ENCODE data around the gene ESRRG. TPM values are rescaled to one million over a fixed set of nuclear protein-coding genes. Genes with fewer than 3 reads are reported as not detected.

The ESRRG gene
- total and polyA plus RNA-seq, 5 donors = 10.1 to 50.4 (median 38.6) TPM

DNA sequence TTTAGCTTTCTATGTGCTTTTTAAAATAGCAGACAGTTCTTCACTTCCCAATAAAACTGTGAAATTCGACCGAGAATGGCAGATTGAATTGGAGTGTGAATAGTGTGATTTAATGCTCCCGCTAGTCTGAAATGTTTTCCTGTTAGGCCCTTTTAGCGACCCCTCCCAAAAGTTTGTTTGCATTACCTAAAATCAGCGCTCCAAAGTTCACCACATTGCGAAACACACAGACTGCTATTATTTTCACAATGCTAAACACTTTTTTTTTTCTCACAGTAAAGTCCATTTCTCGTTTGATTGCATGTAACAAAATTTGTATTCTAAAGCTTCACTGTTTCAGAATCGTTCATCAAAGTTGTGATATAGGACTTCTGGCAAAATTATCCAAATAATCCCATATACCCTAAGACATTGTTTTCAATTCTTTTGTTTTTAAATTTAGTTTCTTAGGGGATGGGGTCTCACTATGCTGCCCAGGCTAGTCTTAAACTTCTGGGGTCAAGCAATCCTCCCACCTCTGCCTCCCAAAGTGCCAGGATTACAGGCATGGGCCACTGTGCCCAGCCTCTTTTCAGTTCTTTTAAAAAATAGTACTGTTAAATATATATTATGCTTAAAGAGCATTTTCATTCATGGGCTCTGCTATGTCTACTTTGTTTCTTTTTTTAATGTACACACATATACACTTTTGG lies 223.5 kb downstream of the ESRRG start:
- DNase-seq (no peak), ATAC-seq (no peak)
- WGBS = 82% methylated on average over 8 of the region's 8 CpGs
- Histone ChIP-seq H3K4me1 (ENCODE audit: control insufficient read depth, insufficient read depth, low read length) (peaks cover 3% of the 10 kb centered on the region), H3K9me3 (ENCODE audit: control insufficient read depth, low read length) (no peaks in the 10 kb centered on the region), H3K4me3 (ENCODE audit: low read length) (no peak overlapping the region), H3K27me3 (ENCODE audit: control insufficient read depth, insufficient read depth) (no peaks in the 10 kb centered on the region), H3K27ac (ENCODE audit: low read length) (no peak overlapping the region)
- intact Hi-C loops (cut with DNase I) = no loop called here

DNA sequence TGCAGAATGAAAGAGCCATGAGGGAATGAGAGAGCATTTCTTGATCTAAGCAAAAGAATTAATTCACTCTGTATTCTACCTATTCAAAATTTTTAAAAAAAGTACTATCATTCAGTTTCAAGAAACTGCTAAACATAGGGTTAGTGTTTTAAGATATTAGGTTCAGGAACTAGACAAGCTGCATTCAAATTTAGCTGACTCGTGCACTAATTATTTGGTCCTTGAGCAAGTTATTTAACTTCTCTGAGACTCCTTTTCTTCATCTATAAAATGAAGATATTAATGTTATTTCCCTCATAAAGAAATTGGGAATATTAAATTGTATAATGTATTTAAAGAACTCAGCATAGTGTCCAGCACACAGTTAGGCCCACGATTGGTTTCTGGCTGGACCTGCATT lies 225.0 kb downstream of the ESRRG start:
- ATAC-seq (no peak), DNase-seq (no peak)
- no peaks in the 10 kb centered on the region for H3K27me3 ChIP-seq (ENCODE audit: control insufficient read depth, insufficient read depth)
- no peaks in the 10 kb centered on the region for H3K9me3 ChIP-seq (ENCODE audit: control insufficient read depth, low read length)
- peaks cover 3% of the 10 kb centered on the region for H3K4me1 ChIP-seq (ENCODE audit: control insufficient read depth, insufficient read depth, low read length)
- 80% methylated on average over 2 of the region's 2 CpGs for WGBS
- no peak overlapping the region for H3K27ac ChIP-seq (ENCODE audit: low read length)
- intact Hi-C loops (cut with DNase I) = no loop called here
- no peak overlapping the region for H3K4me3 ChIP-seq (ENCODE audit: low read length)

DNA sequence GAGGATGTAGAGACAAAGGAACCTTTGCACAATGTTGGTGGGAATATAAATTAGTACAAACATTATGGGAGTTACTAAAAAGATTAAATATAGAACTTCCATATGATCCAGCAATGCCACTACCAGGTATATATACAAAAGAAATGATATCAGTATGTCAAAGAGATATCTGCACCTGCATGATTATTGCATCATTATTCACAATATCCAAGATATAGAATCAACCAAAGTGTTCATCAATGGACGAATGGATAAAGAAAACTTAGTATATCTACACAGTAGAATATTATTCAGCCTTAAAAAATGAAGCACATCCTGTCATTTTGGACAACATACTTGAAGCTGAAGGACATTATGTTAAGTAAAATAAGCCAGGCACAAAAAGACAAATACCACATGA lies 238.2 kb downstream of the ESRRG start:
- DNase-seq (no peak), ATAC-seq (no peak)
- intact Hi-C loops (cut with DNase I) = no loop called here
- H3K27me3 ChIP-seq (ENCODE audit: control insufficient read depth, insufficient read depth) = no peaks in the 10 kb centered on the region
- no peaks in the 10 kb centered on the region for H3K9me3 ChIP-seq (ENCODE audit: control insufficient read depth, low read length)
- no peaks in the 10 kb centered on the region for H3K4me1 ChIP-seq (ENCODE audit: control insufficient read depth, insufficient read depth, low read length)
- no peak overlapping the region for H3K4me3 ChIP-seq (ENCODE audit: low read length)
- no peak overlapping the region for H3K27ac ChIP-seq (ENCODE audit: low read length)
- WGBS = 59% methylated on average over 1 of the region's 1 CpG

DNA sequence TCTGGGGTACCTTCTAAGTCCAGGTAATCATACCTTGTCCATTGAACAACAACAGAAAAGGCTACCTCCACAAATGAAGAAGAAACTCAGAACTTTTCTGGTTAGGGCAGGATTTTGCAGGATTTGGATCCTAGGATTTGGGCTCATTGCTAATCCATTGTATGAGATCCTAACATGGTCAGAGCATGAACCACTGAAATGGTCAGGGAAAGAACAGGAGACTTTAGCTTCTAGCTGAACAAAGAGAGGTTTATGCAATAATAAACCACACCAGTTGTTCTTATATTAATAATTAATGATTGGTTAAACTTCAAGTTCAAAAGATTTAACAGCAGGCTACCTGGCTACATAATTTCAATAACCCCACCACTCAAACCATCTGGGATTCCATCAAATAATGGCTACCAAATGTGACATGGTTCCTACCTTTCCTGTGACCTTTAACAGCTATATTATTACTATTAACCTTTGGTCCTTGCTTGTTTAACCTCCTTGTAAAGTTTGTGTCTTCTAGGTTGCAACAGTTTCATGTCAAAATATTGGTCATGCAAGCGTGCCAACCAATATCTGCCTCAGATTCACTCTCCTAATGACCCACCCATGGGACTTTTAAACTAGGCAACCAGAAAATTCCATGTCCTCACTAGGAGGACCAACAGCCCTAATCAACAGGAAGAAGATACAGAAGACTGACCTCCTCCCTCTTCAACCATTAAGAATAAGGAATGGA lies 239.4 kb downstream of the ESRRG start:
- DNase-seq (no peak), ATAC-seq (no peak)
- H3K9me3 ChIP-seq (ENCODE audit: control insufficient read depth, low read length) = no peaks in the 10 kb centered on the region
- 86% methylated on average over 1 of the region's 1 CpG for WGBS
- no peak overlapping the region for H3K27ac ChIP-seq (ENCODE audit: low read length)
- H3K27me3 ChIP-seq (ENCODE audit: control insufficient read depth, insufficient read depth) = no peaks in the 10 kb centered on the region
- H3K4me3 ChIP-seq (ENCODE audit: low read length) = no peak overlapping the region
- intact Hi-C loops (cut with DNase I) = no loop called here
- no peaks in the 10 kb centered on the region for H3K4me1 ChIP-seq (ENCODE audit: control insufficient read depth, insufficient read depth, low read length)

DNA sequence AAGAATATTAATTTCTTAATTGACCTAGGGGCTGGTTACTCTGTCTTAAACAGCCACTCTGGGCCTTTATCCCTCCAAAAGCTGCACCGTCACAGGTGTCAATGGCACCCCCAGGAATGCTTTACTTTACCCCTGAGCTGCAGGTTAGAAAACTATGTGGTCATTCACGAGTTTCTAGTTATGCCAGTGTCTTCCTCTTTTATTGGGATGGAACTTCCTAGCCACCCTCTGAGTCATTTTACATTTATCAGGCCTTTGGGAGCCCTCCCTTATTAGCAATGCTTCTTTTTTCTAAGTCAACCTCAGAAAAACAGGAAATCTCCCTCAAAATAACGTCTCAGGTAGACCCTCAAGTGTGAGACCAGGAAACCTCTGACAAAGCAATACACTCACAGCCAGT lies 240.6 kb downstream of the ESRRG start:
- no peaks in the 10 kb centered on the region for H3K27me3 ChIP-seq (ENCODE audit: control insufficient read depth, insufficient read depth)
- DNase-seq = no peak
- H3K4me1 ChIP-seq (ENCODE audit: control insufficient read depth, insufficient read depth, low read length) = no peaks in the 10 kb centered on the region
- no peak for ATAC-seq
- intact Hi-C loops (cut with DNase I) = no loop called here
- H3K27ac ChIP-seq (ENCODE audit: low read length) = no peak overlapping the region
- no peaks in the 10 kb centered on the region for H3K9me3 ChIP-seq (ENCODE audit: control insufficient read depth, low read length)
- 60% methylated on average over 3 of the region's 3 CpGs for WGBS
- H3K4me3 ChIP-seq (ENCODE audit: low read length) = no peak overlapping the region

DNA sequence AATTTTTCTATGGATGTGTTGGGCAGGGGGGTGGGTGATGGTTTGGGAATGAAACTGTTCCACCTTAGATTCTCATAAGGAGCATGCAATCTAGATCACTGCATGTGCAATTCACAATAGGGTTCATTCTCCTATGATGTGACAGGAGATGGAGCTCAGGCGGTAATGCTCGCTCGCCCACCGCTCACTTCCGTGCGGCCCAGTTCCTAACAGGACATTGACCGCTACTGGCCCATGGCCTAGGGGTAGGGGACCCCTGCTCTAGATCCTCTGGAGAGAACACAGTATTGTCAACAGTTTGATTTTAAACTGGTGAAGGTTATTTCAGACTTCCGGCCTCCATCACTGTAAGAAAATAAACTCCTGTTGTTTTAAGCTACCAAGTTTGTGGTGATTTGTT lies 245.0 kb downstream of the ESRRG start:
- H3K9me3 ChIP-seq (ENCODE audit: control insufficient read depth, low read length) = no peaks in the 10 kb centered on the region
- H3K27me3 ChIP-seq (ENCODE audit: control insufficient read depth, insufficient read depth) = no peaks in the 10 kb centered on the region
- peak in 1 of 3 donors; percentile 21 for DNase-seq
- ATAC-seq = no peak
- no peaks in the 10 kb centered on the region for H3K4me1 ChIP-seq (ENCODE audit: control insufficient read depth, insufficient read depth, low read length)
- WGBS = 94% methylated on average over 8 of the region's 8 CpGs
- intact Hi-C loops (cut with DNase I) = no loop called here
- no peak overlapping the region for H3K4me3 ChIP-seq (ENCODE audit: low read length)
- H3K27ac ChIP-seq (ENCODE audit: low read length) = no peak overlapping the region

DNA sequence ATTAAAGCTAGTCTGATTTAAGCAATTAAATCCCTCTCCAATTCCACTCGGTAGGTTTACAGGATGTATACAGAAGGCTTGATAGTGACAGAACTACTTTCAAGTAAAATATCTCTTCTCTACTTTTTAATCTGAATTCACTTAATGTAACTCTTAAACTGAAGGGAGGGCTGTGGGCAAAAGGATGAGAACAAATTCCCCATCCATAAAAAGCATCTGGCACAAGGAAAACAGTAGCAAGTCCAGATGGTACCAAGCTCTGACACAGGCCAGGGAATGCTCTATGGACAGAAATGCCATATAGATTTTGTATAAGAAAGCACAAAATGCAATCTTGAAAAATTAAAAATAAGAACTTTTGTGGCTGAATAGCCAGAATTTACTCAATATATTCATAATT lies 246.9 kb downstream of the ESRRG start:
- no peak for ATAC-seq
- 85% methylated on average over 1 of the region's 1 CpG for WGBS
- Histone ChIP-seq H3K9me3 (ENCODE audit: control insufficient read depth, low read length) (no peaks in the 10 kb centered on the region), H3K4me3 (ENCODE audit: low read length) (no peak overlapping the region), H3K27me3 (ENCODE audit: control insufficient read depth, insufficient read depth) (no peaks in the 10 kb centered on the region), H3K27ac (ENCODE audit: low read length) (no peak overlapping the region), H3K4me1 (ENCODE audit: control insufficient read depth, insufficient read depth, low read length) (no peaks in the 10 kb centered on the region)
- no peak for DNase-seq
- intact Hi-C loops (cut with DNase I) = no loop called here

DNA sequence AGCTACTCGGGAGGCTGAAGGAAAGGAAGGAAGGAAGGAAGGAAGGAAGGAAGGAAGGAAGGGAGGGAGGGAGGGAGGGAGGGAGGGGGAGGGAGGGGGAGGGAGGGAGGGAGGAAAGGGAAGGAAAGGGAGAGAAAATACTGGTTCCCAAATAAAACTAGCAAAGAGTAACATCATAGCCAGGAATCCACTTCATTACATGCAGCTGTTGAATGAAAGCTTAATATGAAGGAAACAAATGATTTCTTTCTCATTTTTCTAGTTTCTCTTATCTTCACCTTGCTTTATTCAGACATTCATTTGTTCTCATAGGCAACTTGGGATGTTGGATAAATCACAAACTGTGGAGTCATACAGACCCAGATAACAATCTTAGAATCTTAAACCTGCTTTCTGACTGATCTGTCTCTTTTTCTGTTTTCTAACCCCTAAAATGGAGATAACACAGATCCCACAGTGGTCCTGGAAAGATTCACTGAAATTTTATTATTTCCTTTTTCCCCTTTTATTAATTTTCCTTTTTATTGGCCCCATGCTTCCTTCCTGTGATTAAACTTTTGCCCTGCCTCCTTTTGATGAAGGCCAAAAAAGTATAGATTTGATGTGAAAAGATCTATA lies 247.5 kb downstream of the ESRRG start:
- WGBS = 69% methylated on average over 1 of the region's 1 CpG
- no peak for DNase-seq
- Histone ChIP-seq H3K9me3 (ENCODE audit: control insufficient read depth, low read length) (no peaks in the 10 kb centered on the region), H3K4me3 (ENCODE audit: low read length) (no peak overlapping the region), H3K4me1 (ENCODE audit: control insufficient read depth, insufficient read depth, low read length) (no peaks in the 10 kb centered on the region), H3K27ac (ENCODE audit: low read length) (no peak overlapping the region), H3K27me3 (ENCODE audit: control insufficient read depth, insufficient read depth) (no peaks in the 10 kb centered on the region)
- ATAC-seq = no peak
- intact Hi-C loops (cut with DNase I) = no loop called here

DNA sequence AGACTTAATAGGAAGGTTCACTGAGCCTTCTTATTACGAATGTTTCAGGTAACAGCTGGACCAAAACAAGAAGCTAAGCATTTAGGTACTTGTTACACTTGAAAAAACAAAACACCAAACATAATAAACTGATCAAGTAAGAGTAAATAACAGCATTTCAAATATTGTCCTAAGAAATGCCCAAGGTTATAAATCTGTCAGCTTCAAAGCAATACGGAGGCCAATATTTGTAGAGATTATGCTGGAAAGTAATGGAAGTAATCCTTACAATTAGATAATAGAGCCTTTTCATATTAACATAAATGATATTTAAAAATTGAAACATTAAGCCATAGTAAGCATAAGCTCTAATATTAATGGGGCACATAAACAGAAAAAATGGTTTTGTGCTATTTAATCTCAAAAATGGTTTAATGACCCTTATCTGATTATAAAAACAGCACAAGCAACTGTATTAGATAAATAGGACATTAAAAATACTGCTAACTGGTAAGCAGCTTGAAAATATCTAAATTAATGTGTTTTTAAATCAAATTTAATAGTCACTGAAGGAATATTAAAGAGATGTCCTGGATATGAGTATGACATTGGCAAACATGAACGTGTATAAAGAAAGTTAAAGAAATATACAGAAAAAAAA lies 256.9 kb downstream of the ESRRG start:
- no peak for DNase-seq
- 83% methylated on average over 3 of the region's 3 CpGs for WGBS
- no peaks in the 10 kb centered on the region for H3K4me1 ChIP-seq (ENCODE audit: control insufficient read depth, insufficient read depth, low read length)
- no peak overlapping the region for H3K27ac ChIP-seq (ENCODE audit: low read length)
- no peak for ATAC-seq
- H3K9me3 ChIP-seq (ENCODE audit: control insufficient read depth, low read length) = no peaks in the 10 kb centered on the region
- intact Hi-C loops (cut with DNase I) = no loop called here
- no peak overlapping the region for H3K4me3 ChIP-seq (ENCODE audit: low read length)
- H3K27me3 ChIP-seq (ENCODE audit: control insufficient read depth, insufficient read depth) = no peaks in the 10 kb centered on the region

DNA sequence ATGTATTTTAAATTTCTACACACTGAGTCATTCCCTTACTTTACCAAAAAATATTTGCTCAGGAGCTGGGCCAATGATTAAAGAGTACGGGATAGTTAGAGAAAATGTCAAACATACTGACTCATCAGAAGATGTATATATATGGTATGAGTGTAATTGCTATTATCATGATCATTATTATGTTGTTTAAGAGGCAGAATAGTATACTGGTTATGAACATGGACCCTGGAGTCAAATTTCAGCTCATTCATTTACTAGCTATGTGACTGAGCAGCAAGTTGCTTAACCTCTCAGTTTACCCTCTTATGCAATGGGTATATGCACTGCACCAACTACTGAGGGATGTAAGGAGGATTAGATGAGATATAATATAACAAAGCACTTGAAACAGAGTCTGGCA lies 258.7 kb downstream of the ESRRG start:
- ATAC-seq (no peak), DNase-seq (no peak)
- intact Hi-C loops (cut with DNase I) = no loop called here
- Histone ChIP-seq H3K4me1 (ENCODE audit: control insufficient read depth, insufficient read depth, low read length) (no peaks in the 10 kb centered on the region), H3K4me3 (ENCODE audit: low read length) (no peak overlapping the region), H3K27me3 (ENCODE audit: control insufficient read depth, insufficient read depth) (no peaks in the 10 kb centered on the region), H3K9me3 (ENCODE audit: control insufficient read depth, low read length) (no peaks in the 10 kb centered on the region), H3K27ac (ENCODE audit: low read length) (no peak overlapping the region)
- 55% methylated on average over 1 of the region's 1 CpG for WGBS

Measured in right cardiac atrium (tissue), 5 donors.